IPS-20b (cell line): Measurements from ENCODE around the gene KRTDAP.

Experiments
- H3K27ac ChIP-seq: one replicate; pipeline ENCODE4 v1.5.1; 2013; ENCODE audit warnings: low read length
- H3K27me3 ChIP-seq: 2 replicates; pipeline ENCODE4 v1.6.1; 2013; ENCODE audit warnings: mild to moderate bottlenecking, low read length, inconsistent platforms; ENCODE audit not compliant: insufficient read depth
- H3K36me3 ChIP-seq: 2 replicates; pipeline ENCODE4 v1.6.1; 2013; ENCODE audit warnings: low read depth, mild to moderate bottlenecking, inconsistent platforms, low read length, moderate library complexity; ENCODE audit not compliant: insufficient read depth
- H3K4me1 ChIP-seq: 2 replicates; pipeline ENCODE4 v1.6.1; 2013; ENCODE audit warnings: mild to moderate bottlenecking, control low read depth, inconsistent platforms, low read length, moderate library complexity; ENCODE audit not compliant: insufficient read depth
- H3K4me3 ChIP-seq: 2 replicates; pipeline ENCODE4 v1.5.1; 2013; ENCODE audit warnings: mild to moderate bottlenecking, low read length, inconsistent platforms
- H3K9ac ChIP-seq: 2 replicates; pipeline ENCODE4 v1.6.1; 2013; ENCODE audit warnings: low read depth, mild to moderate bottlenecking, inconsistent platforms, low read length, moderate library complexity
- H3K9me3 ChIP-seq: 2 replicates; pipeline ENCODE4 v1.6.1; 2013; ENCODE audit warnings: mild to moderate bottlenecking, low read depth, low read length, inconsistent platforms; ENCODE audit not compliant: insufficient read depth

KRTDAP gene

DNA sequence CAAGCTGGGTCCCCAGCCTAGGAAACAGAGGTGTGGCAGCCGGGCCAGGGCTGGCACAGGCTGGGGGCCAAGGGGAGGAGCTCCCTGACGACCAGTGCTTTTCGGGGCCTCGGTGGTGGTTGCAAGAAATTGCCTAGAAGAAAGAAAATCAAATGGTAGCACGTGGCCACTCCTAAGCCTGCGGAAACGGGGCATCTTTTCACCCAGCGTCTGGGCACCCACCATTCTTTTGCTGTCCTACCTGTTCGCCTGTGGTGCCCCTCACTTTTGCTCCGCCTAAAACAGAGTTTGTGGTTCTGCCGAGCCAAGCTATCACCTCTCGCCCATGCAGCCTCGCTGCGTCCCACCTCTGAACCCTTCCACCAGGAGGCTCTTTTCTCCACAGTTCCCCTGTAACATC, 7.1 kb upstream of the KRTDAP start:
- H3K9ac ChIP-seq = no peak overlapping the region
- H3K9me3 ChIP-seq = no peaks in the 10 kb centered on the region
- H3K36me3 ChIP-seq = peaks cover 55% of the 10 kb centered on the region
- no peaks in the 10 kb centered on the region for H3K27me3 ChIP-seq
- H3K27ac ChIP-seq = no peak overlapping the region
- no peak overlapping the region for H3K4me3 ChIP-seq
- H3K4me1 ChIP-seq = no peaks in the 10 kb centered on the region

DNA sequence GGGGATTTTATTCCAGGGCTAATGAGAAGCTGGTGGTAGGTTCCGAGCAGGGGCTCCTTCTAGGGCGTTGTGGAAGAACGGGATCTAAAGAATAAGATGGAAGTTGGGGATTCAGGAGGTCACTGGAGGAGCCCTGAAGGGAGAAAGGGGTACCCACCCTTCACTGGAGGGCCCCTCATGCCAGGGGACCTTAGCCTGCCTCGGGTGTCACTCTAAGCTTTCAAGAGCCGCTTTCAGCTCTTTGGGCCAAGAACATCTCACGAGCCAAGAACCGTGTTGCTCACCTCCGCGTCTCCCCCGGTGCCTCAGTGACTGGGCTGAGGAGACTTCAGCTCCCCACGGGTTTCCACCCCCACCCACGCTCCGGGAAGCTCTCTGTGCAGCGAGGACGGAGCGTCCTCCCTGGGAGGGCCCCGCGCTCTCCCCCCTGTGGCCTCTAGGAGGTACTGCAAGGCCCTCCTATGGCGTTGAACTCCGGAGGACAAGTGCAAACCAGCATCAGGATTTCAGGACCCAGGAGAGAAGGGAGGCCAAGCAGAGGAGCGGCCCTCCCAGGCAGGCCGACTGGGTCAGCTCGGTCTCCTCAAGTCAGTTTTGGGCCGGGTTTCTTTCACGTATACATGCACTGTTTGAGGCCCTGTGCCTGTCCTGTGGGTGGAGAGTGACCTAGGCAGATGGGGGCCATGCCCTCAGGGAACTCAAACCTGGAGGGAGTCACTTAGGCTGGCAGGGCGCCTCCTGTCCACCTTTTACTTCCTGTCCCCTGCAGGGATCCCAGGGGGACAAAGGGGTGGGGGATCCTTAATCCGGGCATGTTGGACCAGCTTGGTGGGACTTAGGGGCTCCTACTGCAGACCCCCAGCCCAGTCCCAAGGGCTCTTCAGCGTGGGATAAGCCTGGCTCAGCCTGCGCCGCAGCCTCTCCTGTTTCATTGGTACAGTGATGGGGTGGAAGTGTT, 5.1 kb upstream of the KRTDAP start:
- Histone ChIP-seq H3K36me3 (peaks cover 35% of the 10 kb centered on the region), H3K4me3 (no peak overlapping the region), H3K27ac (no peak overlapping the region)

DNA sequence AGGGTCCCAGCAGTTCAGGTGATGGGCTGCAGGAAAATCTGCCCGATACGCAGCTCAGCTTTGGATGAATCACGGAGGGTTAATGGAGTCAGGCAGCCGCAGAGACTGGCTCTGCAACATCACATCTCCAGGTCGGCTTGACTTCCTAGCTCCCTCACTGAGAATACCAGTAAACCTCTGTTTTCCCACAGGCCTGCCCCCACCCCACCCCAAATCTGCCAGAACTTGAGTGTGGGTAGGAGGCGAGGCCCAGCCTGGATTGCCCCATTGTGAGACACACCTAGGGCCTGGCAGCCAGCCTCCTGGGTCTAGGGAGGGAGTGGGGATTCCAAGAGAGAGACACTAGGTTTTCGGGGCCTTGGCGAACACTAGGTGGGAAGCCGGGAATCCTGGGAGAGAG, 3.7 kb upstream of the KRTDAP start:
- H3K9me3 ChIP-seq = no peaks in the 10 kb centered on the region
- H3K4me3 ChIP-seq = no peak overlapping the region
- H3K9ac ChIP-seq = no peak overlapping the region
- 0 out of 2 replicates have a peak, but pooled peaks cover 9% of the 10 kb centered on the region for H3K27me3 ChIP-seq
- no peak overlapping the region for H3K27ac ChIP-seq
- no peaks in the 10 kb centered on the region for H3K4me1 ChIP-seq
- peaks cover 21% of the 10 kb centered on the region for H3K36me3 ChIP-seq

More for the DNA sequence above, 5.1 kb upstream of the KRTDAP start:
- Histone ChIP-seq H3K9ac (no peak overlapping the region), H3K27me3 (0 out of 2 replicates have a peak, but pooled peaks cover 1% of the 10 kb centered on the region), H3K4me1 (no peaks in the 10 kb centered on the region), H3K9me3 (no peaks in the 10 kb centered on the region)

DNA sequence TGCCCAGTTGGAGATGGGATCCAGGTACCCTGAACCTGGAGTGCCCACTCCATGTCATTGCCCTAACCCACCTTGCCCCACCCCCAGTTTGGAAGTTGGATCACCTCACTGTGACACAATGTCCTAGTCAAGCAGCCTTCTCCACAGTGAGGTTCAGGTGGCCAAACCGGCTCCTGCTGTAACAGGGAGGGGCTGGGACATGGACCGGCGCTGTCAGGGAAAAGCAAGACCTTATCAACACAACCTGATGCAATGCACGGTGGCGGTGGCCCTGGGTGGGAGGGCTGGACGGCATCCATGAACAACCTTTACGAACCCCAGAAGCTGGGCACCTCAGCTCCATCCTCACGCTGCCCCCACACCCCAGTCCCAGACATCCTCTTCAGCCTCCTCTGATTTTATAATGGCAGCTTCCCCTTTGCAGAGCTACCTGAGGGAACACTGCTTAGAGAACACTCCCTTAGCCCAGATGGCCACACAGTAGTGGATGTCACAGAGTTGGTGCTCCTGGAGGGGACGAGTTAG, 1.6 kb upstream of the KRTDAP start:
- Histone ChIP-seq H3K9ac (no peak overlapping the region), H3K36me3 (peaks cover 1% of the 10 kb centered on the region; the same call in 1 of the 2 replicates), H3K27me3 (0 out of 2 replicates have a peak, but pooled peaks cover 9% of the 10 kb centered on the region), H3K27ac (no peak overlapping the region), H3K4me3 (no peak overlapping the region), H3K4me1 (no peaks in the 10 kb centered on the region), H3K9me3 (no peaks in the 10 kb centered on the region)

DNA sequence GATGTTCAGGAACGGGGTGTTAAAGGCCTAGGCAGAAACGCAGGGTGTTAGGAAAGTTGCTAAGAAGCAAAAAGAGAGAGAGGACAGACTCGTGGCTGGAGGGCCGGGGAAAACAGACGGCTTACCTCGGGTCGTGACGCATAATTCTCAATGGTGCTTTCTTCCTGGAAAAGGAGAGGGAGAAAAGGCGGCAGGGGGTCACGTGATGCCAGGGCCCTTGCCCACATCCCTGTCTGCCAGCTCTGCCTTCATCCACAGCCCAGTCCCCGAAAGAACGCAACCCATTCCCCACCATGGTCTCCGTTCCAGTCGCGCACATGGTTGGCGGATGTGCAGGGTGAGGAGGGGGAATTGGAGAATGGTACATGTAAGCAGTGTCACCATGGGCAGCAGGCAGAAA, 1.6 kb downstream of the KRTDAP start:
- no peaks in the 10 kb centered on the region for H3K4me1 ChIP-seq
- H3K27ac ChIP-seq = no peak overlapping the region
- H3K9ac ChIP-seq = no peak overlapping the region
- H3K4me3 ChIP-seq = no peak overlapping the region
- 0 out of 2 replicates have a peak, but pooled peaks cover 17% of the 10 kb centered on the region for H3K27me3 ChIP-seq
- H3K36me3 ChIP-seq = no peaks in the 10 kb centered on the region
- no peaks in the 10 kb centered on the region for H3K9me3 ChIP-seq

DNA sequence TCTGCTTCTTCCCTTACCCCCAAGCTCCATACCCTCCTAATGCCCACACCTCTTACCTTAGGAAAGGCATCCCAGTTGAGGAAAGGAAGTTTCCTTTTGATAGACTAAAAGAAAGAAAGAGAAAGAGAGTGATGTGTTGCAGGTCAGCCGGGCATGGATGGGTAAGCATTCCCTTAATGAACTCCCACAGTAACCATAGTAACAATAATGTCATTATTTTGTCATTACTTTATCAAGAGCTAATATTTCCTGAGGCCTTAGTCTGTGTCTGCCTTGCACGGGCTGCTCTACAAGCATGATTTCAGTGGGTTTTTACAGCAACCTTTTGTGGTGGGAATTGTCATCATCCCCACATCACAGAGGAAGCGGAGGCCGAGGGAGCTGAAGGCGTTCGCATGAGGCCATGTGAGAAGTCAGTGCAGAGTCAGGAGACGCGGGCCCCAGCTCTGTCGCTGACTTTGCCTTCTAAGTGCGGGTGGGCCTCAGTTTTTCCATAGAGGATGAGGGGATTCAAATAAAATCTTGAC, 2.5 kb downstream of the KRTDAP start:
- Histone ChIP-seq H3K9ac (no peak overlapping the region), H3K27ac (no peak overlapping the region), H3K36me3 (no peaks in the 10 kb centered on the region), H3K4me3 (no peak overlapping the region), H3K4me1 (no peaks in the 10 kb centered on the region), H3K27me3 (0 out of 2 replicates have a peak, but pooled peaks cover 17% of the 10 kb centered on the region), H3K9me3 (no peaks in the 10 kb centered on the region)

DNA sequence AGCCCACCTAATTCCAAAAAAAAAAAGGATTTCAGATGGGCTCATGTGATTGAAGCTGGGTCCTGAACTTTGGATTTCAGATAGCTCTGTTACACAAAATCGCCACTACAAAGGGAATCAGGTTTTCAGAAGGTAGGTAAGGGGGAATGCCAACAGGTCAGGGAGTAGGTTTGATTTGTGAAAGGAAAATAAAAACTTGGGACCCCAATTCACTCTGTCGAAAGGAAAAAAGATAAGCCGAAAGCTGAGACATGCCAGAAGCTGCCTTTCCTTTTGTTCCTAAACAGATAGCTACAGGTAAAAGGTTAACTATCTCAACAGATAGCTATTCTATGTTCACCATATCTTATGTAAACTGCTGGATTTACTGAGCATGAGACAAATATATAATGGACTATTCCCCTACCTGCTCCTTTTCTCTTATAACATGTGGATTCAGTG, 4.0 kb downstream of the KRTDAP start:
- Histone ChIP-seq H3K36me3 (no peaks in the 10 kb centered on the region), H3K9ac (no peak overlapping the region), H3K4me1 (no peaks in the 10 kb centered on the region), H3K27ac (no peak overlapping the region), H3K4me3 (no peak overlapping the region), H3K27me3 (0 out of 2 replicates have a peak, but pooled peaks cover 17% of the 10 kb centered on the region), H3K9me3 (no peaks in the 10 kb centered on the region)

DNA sequence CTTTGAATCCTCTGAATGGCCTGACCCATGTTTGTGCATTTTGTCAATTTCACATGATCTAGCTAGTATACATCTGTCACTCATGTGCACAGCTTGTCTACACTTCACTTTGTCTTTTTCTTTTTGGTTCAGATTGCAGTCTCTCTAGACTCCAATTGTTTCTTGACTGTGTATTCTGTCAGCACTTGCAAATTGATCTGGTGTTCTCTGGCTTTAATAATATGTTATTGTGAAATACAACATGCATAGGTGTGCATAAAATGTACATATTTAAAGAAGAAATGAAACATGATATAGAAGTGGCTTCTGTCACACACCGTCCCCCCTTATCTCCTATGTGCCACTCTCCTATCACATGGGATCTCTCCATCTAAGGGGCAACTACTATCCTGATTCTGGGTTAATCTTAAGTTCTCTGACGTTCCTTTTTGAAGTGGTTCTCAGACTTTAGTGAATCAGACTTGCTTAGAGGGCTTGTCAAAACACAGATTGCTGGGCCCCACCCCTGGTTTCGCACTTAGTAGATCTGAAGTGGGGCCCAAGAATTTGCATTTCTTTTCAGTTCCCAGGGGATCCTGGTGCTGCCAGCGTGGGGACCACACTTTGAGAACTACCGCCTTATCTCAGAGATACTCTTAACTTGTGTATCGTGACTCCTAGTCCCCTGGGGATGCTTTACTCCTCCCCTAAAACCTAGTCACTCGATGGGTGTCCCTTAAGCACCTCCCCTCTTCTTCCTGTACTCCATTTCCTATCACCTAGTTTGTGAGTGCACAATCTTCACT, 5.8 kb downstream of the KRTDAP start:
- H3K4me3 ChIP-seq = no peak overlapping the region
- H3K9ac ChIP-seq = no peak overlapping the region
- no peaks in the 10 kb centered on the region for H3K4me1 ChIP-seq
- no peaks in the 10 kb centered on the region for H3K9me3 ChIP-seq
- H3K27me3 ChIP-seq = 0 out of 2 replicates have a peak, but pooled peaks cover 8% of the 10 kb centered on the region
- H3K27ac ChIP-seq = no peak overlapping the region
- no peaks in the 10 kb centered on the region for H3K36me3 ChIP-seq

DNA sequence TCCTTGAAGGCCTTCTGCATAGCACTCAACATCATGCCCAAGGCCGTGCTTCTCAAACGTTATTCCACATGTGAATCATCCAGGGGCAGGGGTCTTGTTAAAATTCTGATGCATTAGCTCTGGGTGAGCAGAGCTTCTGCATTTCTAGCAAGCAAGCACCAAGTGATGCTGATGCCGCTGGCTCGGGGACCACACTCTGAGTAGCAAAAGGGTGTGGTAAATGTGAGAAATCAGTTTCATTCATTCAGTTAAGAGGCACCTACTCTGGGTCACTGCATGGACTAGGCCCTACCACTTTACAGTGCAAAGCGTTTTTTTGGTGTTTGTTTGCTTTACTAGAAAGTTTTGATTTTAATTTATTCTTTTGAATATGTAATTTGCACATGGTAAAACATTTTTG, 7.2 kb downstream of the KRTDAP start:
- no peaks in the 10 kb centered on the region for H3K9me3 ChIP-seq
- 0 out of 2 replicates have a peak, but pooled peaks cover 8% of the 10 kb centered on the region for H3K27me3 ChIP-seq
- no peak overlapping the region for H3K9ac ChIP-seq
- no peaks in the 10 kb centered on the region for H3K36me3 ChIP-seq
- H3K4me1 ChIP-seq = no peaks in the 10 kb centered on the region
- H3K4me3 ChIP-seq = no peak overlapping the region
- no peak overlapping the region for H3K27ac ChIP-seq

DNA sequence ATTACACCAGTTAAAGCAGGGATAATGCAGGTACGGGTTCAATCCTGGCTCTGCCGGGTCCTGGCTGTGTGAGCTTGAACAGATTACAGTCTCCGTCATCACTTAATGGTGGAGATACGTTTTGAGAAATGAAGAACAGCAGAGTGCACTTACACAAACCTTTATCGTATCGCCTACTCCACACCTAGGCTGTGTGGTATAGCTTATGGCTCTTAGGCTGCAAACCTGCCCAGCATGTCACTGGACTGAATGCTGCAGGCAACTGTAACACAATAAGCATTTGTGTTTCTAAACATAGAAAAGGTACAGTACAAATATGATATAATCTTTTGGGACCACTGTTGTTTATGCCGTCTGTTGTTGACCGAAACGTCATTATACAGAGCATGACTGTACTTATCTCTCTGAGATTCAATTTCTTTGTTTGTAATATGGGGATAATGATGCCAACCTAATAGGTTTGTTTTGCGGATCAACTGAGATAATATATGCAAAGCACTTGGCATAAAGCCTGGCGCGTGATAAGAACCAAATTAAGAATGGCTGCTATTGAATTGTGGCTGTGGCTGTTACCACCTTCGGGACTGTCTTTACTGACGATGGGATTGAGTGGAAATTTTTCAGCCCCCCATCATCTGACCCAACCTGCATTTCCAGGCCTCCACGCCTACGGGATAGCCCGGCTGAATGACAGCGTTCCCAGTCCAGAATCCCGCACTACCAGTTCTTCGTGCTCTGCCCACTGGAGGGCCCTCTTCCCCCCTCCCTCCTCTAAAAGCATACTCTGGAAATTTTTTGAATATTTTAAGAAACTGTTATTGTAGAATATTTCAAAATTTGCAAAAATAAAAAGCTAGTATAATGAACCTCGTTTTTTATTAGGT, 11.2 kb downstream of the KRTDAP start:
- H3K36me3 ChIP-seq = no peaks in the 10 kb centered on the region
- H3K9me3 ChIP-seq = no peaks in the 10 kb centered on the region
- H3K27ac ChIP-seq = no peak overlapping the region
- H3K4me1 ChIP-seq = no peaks in the 10 kb centered on the region
- H3K9ac ChIP-seq = no peak overlapping the region
- no peaks in the 10 kb centered on the region for H3K27me3 ChIP-seq
- H3K4me3 ChIP-seq = no peak overlapping the region
